ENCODE measurements around the gene CTR9.

Gene CTR9

GRCh38 chr11:10761085-10761698 is 10.1 kb downstream of the CTR9 start:
- Histone ChIP-seq H3K27me3 (no peaks in the 10 kb centered on the region), H4K20me1 (no peaks in the 10 kb centered on the region), H3K9ac (no peak overlapping the region), H3K4me3 (no peak overlapping the region), H3K9me3 (no peaks in the 10 kb centered on the region), H3K36me3 (peaks cover 60% of the 10 kb centered on the region), H3K27ac (no peak overlapping the region), H3K4me2 (no peak overlapping the region), H3K4me1 (no peaks in the 10 kb centered on the region)
- TF ChIP-seq Cebpa-rat (IDR thresholded peaks at IDR 0.05): no peak

GRCh38 chr11:10762185-10762584 is 11.1 kb downstream of the CTR9 start:
- no peaks in the 10 kb centered on the region for H3K4me1 ChIP-seq
- H3K9ac ChIP-seq: no peak overlapping the region
- no peaks in the 10 kb centered on the region for H4K20me1 ChIP-seq
- H3K27me3 ChIP-seq: no peaks in the 10 kb centered on the region
- no peaks in the 10 kb centered on the region for H3K9me3 ChIP-seq
- TF ChIP-seq Cebpa-rat (IDR thresholded peaks at IDR 0.05): no peak
- H3K27ac ChIP-seq: no peak overlapping the region
- no peak overlapping the region for H3K4me2 ChIP-seq
- H3K36me3 ChIP-seq: peaks cover 52% of the 10 kb centered on the region
- H3K4me3 ChIP-seq: no peak overlapping the region

- Histone ChIP-seq H3K4me3 (no peak overlapping the region), H3K36me3 (peaks cover 44% of the 10 kb centered on the region), H3K4me1 (no peaks in the 10 kb centered on the region), H3K9ac (no peak overlapping the region), H3K27ac (no peak overlapping the region), H3K9me3 (no peaks in the 10 kb centered on the region), H4K20me1 (no peaks in the 10 kb centered on the region), H3K4me2 (no peak overlapping the region), H3K27me3 (no peaks in the 10 kb centered on the region)
- no peak for TF ChIP-seq Cebpa-rat (IDR thresholded peaks at IDR 0.05)
Measured at GRCh38 chr11:10762913-10763421, 11.9 kb downstream of the CTR9 start.

- Histone ChIP-seq H3K9me3 (no peaks in the 10 kb centered on the region), H3K9ac (no peak overlapping the region), H3K27ac (no peak overlapping the region), H3K27me3 (no peaks in the 10 kb centered on the region), H4K20me1 (no peaks in the 10 kb centered on the region), H3K4me2 (no peak overlapping the region), H3K36me3 (peaks cover 36% of the 10 kb centered on the region), H3K4me3 (no peak overlapping the region), H3K4me1 (no peaks in the 10 kb centered on the region)
- no peak for TF ChIP-seq Cebpa-rat (IDR thresholded peaks at IDR 0.05)
Measured at GRCh38 chr11:10763766-10764165, 12.7 kb downstream of the CTR9 start.

GRCh38 chr11:10764412-10764811 is 13.4 kb downstream of the CTR9 start:
- Histone ChIP-seq H3K4me1 (no peaks in the 10 kb centered on the region), H3K36me3 (peaks cover 31% of the 10 kb centered on the region), H3K4me3 (no peak overlapping the region), H3K9ac (no peak overlapping the region), H3K9me3 (no peaks in the 10 kb centered on the region), H3K4me2 (no peak overlapping the region), H3K27ac (no peak overlapping the region), H3K27me3 (no peaks in the 10 kb centered on the region), H4K20me1 (no peaks in the 10 kb centered on the region)
- TF ChIP-seq Cebpa-rat (IDR thresholded peaks at IDR 0.05): no peak

GRCh38 chr11:10770626-10771254 is 19.7 kb downstream of the CTR9 start:
- no peak for TF ChIP-seq Cebpa-rat (IDR thresholded peaks at IDR 0.05)
- Histone ChIP-seq H3K27me3 (no peaks in the 10 kb centered on the region), H3K27ac (no peak overlapping the region), H3K4me1 (no peaks in the 10 kb centered on the region), H4K20me1 (no peaks in the 10 kb centered on the region), H3K4me3 (no peak overlapping the region), H3K36me3 (no peaks in the 10 kb centered on the region; the same call in none of the 2 replicates), H3K9ac (no peak overlapping the region), H3K4me2 (no peak overlapping the region), H3K9me3 (no peaks in the 10 kb centered on the region)

GRCh38 chr11:10771457-10771856 is 20.4 kb downstream of the CTR9 start:
- no peaks in the 10 kb centered on the region; the same call in none of the 2 replicates for H3K36me3 ChIP-seq
- H3K9me3 ChIP-seq: no peaks in the 10 kb centered on the region
- no peak overlapping the region for H3K4me3 ChIP-seq
- no peaks in the 10 kb centered on the region for H3K4me1 ChIP-seq
- H4K20me1 ChIP-seq: no peaks in the 10 kb centered on the region
- no peak for TF ChIP-seq Cebpa-rat (IDR thresholded peaks at IDR 0.05)
- H3K9ac ChIP-seq: no peak overlapping the region
- H3K4me2 ChIP-seq: no peak overlapping the region
- no peak overlapping the region for H3K27ac ChIP-seq
- no peaks in the 10 kb centered on the region for H3K27me3 ChIP-seq

GRCh38 chr11:10774811-10775210 is 23.8 kb downstream of the CTR9 start:
- Histone ChIP-seq H3K27ac (no peak overlapping the region), H3K4me2 (no peak overlapping the region), H3K4me1 (no peaks in the 10 kb centered on the region), H3K36me3 (no peaks in the 10 kb centered on the region; the same call in 1 of the 2 replicates), H3K27me3 (no peaks in the 10 kb centered on the region), H3K9ac (no peak overlapping the region), H3K4me3 (no peak overlapping the region), H4K20me1 (no peaks in the 10 kb centered on the region), H3K9me3 (no peaks in the 10 kb centered on the region)
- no peak for TF ChIP-seq Cebpa-rat (IDR thresholded peaks at IDR 0.05)

- no peak for TF ChIP-seq Cebpa-rat (IDR thresholded peaks at IDR 0.05)
- Histone ChIP-seq H3K9me3 (no peaks in the 10 kb centered on the region), H3K4me3 (no peak overlapping the region), H3K27me3 (no peaks in the 10 kb centered on the region), H3K36me3 (peaks cover 6% of the 10 kb centered on the region), H3K4me2 (no peak overlapping the region), H3K27ac (no peak overlapping the region), H4K20me1 (no peaks in the 10 kb centered on the region), H3K4me1 (no peaks in the 10 kb centered on the region), H3K9ac (no peak overlapping the region)
Measured at GRCh38 chr11:10777393-10777793, 26.3 kb downstream of the CTR9 start.

- no peaks in the 10 kb centered on the region for H3K4me1 ChIP-seq
- no peaks in the 10 kb centered on the region for H3K27me3 ChIP-seq
- TF ChIP-seq Cebpa-rat (IDR thresholded peaks at IDR 0.05): no peak
- no peak overlapping the region for H3K4me3 ChIP-seq
- H3K36me3 ChIP-seq: peaks cover 6% of the 10 kb centered on the region
- H3K9me3 ChIP-seq: no peaks in the 10 kb centered on the region
- H3K4me2 ChIP-seq: no peak overlapping the region
- H4K20me1 ChIP-seq: no peaks in the 10 kb centered on the region
- no peak overlapping the region for H3K27ac ChIP-seq
- H3K9ac ChIP-seq: no peak overlapping the region
Measured at GRCh38 chr11:10777806-10778205, 26.8 kb downstream of the CTR9 start.

Measured in BLaER1 (cell line).